Panc1 (cell line): Measurements from ENCODE around the gene ZCCHC3. TPM values are rescaled to one million over a fixed set of nuclear protein-coding genes. Genes with fewer than 3 reads are reported as not detected.

Experiments
- ATAC-seq: fragments of 200-7000 bp; cut with Tn5 transposase; 2 replicates; pipeline ENCODE4 v1.9.1; 2020; ENCODE audit warnings: mild to moderate bottlenecking, moderate library complexity
- BruUV-seq: library from RNA; stranded (reverse); fragments of 400-500 nt; replicated peaks from 2 replicates; lab custom pipeline; 2021; lab: Mats Ljungman, UMichigan
- CTCF ChIA-PET: fragments of 300-600 bp; sonication (Branson Sonifier 250); formaldehyde crosslinking; loops from one replicate; lab custom pipeline; 2022; ENCODE audit warnings: antibody characterized with exemption; lab: Charles Lee
- POLR2A ChIA-PET: fragments of 300-600 bp; sonication (Branson Sonifier 250); formaldehyde crosslinking; loops from one replicate; lab custom pipeline; 2022; ENCODE audit warnings: antibody characterized with exemption; lab: Charles Lee
- DNase-seq: peaks from one replicate; pipeline ENCODE4 v3.0.0-alpha.2; 2010; ENCODE audit warnings: low read depth, low spot score
- H3K27ac ChIP-seq: 2 replicates; pipeline ENCODE4 v1.5.1; 2011; ENCODE audit warnings: mild to moderate bottlenecking, low read length, inconsistent platforms
- H3K27me3 ChIP-seq: fragments of 200-500 bp; sonication (Bioruptor generic); 2 replicates; pipeline ENCODE4 v1.6.0; 2014; ENCODE audit warnings: low read length, inconsistent platforms; ENCODE audit not compliant: control insufficient read depth, insufficient read depth
- H3K36me3 ChIP-seq: fragments of 200-500 bp; sonication (Bioruptor generic); 2 replicates; pipeline ENCODE4 v1.5.1; 2014; ENCODE audit warnings: inconsistent platforms, mild to moderate bottlenecking, low read length, moderate library complexity; ENCODE audit not compliant: control insufficient read depth, insufficient read depth
- H3K4me1 ChIP-seq: 2 replicates; pipeline ENCODE4 v1.5.1; 2011; ENCODE audit warnings: inconsistent platforms, mild to moderate bottlenecking, low read length, moderate library complexity; ENCODE audit not compliant: control insufficient read depth, insufficient read depth
- H3K4me3 ChIP-seq, 2 experiments: 2 replicates each; pipeline ENCODE4 v1.5.1; 2011 to 2012; ENCODE audit warnings: low read depth in 2 of 2, low read length in 2 of 2, mild to moderate bottlenecking in 2 of 2, inconsistent platforms in 1 of 2, moderate library complexity in 1 of 2
- H3K9me3 ChIP-seq: fragments of 200-500 bp; sonication (Bioruptor generic); 2 replicates; pipeline ENCODE4 v1.5.1; 2014; ENCODE audit warnings: low read depth, mild to moderate bottlenecking, inconsistent platforms, low read length, moderate library complexity; ENCODE audit not compliant: control insufficient read depth, insufficient read depth
- POLR2AphosphoS5 ChIP-seq: IDR thresholded peaks from 2 replicates; pipeline ENCODE4 v1.6.1; 2012; ENCODE audit warnings: mild to moderate bottlenecking, low read depth, low read length, moderate library complexity
- SIN3A ChIP-seq: IDR thresholded peaks from 2 replicates; pipeline ENCODE4 v1.6.1; 2012; ENCODE audit warnings: low read depth, mild to moderate bottlenecking, low read length, moderate library complexity, borderline replicate concordance; ENCODE audit not compliant: insufficient read depth
- TCF7L2 ChIP-seq: IDR thresholded peaks from 2 replicates; pipeline ENCODE4 v1.6.1; 2011; ENCODE audit warnings: mild to moderate bottlenecking, low read depth, low read length, inconsistent platforms
- in situ Hi-C: cut with HindIII; loops from 2 replicates; pipeline ENCODE4 v1.10.0; 2016; ENCODE audit warnings: low sequenced_read_pairs, low pct_unique_long_range_greater_than_20kb
- intact Hi-C: fragments of 100-400 bp; cut with micrococcal nuclease; formaldehyde crosslinking; loops from one replicate; pipeline ENCODE4 v1.10.0; 2022; ENCODE audit not compliant: unreplicated experiment
- total RNA-seq: library from RNA; stranded (reverse); gene quantifications from one replicate; pipeline ENCODE4 v1.2.1, GENCODE V29; 2021; ENCODE audit not compliant: unreplicated experiment
- TF ChIP-seq, protein P1 (sequence below): fragments of 450-650 bp; IDR thresholded peaks from 2 replicates; pipeline ENCODE4 v1.5.1; 2017; ENCODE audit warnings: mild to moderate bottlenecking
- TF ChIP-seq, protein P2 (sequence below), 2 experiments: IDR thresholded peaks; 2 replicates each; pipeline ENCODE4 v1.6.1; 2011 to 2012; ENCODE audit warnings: low read depth in 2 of 2, control low read depth in 1 of 2, low read length in 1 of 2, mild to moderate bottlenecking in 1 of 2, moderate library complexity in 1 of 2; ENCODE audit not compliant: insufficient read depth in 1 of 2

ZCCHC3 gene
- total RNA-seq, 1 experiment from 2014 or later, result 18.9 TPM

DNA sequence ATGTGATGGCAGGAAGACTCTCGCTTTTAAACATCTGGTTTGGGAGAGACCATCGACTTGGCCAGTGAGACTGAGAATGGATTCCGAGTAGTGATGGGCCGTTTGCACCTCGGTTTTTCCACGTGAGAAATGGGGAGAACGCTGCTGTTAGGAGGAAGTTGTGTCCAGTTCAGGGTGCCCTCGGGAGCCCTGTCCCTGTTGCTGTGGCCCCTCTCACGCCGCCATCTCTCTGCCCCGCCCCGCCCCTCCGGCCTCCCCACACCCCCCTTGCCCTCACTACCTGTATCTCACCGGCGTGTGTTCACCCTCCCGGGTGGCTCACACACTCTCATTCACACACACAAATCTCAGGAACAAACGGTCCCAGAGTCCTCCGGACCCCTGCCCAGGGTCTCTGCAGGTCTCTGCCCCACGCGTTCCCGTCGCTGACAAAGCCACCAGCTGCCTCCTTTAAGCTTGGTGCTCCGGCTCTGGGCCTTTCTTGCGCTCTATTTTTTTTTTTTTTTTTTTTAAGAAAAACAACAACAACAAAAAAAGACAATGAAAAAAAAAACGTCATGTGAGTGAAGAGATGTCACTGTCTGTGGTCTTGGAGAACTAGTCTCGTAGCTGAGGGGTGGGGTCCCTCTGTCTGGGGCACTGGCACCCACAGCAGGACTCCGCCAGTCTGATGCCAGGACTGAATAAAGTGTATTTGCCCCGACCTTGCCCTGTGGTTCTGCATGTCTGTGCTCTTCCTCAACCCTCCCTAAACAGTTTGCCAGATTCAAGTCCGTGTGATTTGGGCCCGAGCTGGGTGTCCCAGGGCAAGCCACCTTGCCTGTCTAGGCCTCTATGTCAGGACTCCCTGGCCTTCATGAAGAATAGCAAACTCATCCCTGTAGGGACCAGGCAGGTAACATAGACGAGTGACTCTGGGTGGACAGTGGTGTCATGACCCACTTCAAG is 30.9 kb downstream of the ZCCHC3 start:
- Histone ChIP-seq H3K27me3 (no peaks in the 10 kb centered on the region), H3K36me3 (no peaks in the 10 kb centered on the region; the same call in 1 of the 2 replicates), H3K4me1 (peaks cover 27% of the 10 kb centered on the region), H3K4me3 (peak overlapping the region; percentile 74 to 79), H3K9me3 (no peaks in the 10 kb centered on the region), H3K27ac (peak overlapping the region; percentile 87)
- POLR2A ChIA-PET, result interaction anchor here (0.7 kb wide), 3 partner anchors 16 to 89 kb away, joined by 8 to 9 read pairs (median 8); no protein-coding TSS in a partner anchor
- TF ChIP-seq POLR2AphosphoS5 (no peak; the same call in none of the 2 replicates), SIN3A (no peak), TCF7L2 (no peak)
- TF ChIP-seq, protein P1, sequence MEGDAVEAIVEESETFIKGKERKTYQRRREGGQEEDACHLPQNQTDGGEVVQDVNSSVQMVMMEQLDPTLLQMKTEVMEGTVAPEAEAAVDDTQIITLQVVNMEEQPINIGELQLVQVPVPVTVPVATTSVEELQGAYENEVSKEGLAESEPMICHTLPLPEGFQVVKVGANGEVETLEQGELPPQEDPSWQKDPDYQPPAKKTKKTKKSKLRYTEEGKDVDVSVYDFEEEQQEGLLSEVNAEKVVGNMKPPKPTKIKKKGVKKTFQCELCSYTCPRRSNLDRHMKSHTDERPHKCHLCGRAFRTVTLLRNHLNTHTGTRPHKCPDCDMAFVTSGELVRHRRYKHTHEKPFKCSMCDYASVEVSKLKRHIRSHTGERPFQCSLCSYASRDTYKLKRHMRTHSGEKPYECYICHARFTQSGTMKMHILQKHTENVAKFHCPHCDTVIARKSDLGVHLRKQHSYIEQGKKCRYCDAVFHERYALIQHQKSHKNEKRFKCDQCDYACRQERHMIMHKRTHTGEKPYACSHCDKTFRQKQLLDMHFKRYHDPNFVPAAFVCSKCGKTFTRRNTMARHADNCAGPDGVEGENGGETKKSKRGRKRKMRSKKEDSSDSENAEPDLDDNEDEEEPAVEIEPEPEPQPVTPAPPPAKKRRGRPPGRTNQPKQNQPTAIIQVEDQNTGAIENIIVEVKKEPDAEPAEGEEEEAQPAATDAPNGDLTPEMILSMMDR, result no peak
- TF ChIP-seq, protein P2, sequence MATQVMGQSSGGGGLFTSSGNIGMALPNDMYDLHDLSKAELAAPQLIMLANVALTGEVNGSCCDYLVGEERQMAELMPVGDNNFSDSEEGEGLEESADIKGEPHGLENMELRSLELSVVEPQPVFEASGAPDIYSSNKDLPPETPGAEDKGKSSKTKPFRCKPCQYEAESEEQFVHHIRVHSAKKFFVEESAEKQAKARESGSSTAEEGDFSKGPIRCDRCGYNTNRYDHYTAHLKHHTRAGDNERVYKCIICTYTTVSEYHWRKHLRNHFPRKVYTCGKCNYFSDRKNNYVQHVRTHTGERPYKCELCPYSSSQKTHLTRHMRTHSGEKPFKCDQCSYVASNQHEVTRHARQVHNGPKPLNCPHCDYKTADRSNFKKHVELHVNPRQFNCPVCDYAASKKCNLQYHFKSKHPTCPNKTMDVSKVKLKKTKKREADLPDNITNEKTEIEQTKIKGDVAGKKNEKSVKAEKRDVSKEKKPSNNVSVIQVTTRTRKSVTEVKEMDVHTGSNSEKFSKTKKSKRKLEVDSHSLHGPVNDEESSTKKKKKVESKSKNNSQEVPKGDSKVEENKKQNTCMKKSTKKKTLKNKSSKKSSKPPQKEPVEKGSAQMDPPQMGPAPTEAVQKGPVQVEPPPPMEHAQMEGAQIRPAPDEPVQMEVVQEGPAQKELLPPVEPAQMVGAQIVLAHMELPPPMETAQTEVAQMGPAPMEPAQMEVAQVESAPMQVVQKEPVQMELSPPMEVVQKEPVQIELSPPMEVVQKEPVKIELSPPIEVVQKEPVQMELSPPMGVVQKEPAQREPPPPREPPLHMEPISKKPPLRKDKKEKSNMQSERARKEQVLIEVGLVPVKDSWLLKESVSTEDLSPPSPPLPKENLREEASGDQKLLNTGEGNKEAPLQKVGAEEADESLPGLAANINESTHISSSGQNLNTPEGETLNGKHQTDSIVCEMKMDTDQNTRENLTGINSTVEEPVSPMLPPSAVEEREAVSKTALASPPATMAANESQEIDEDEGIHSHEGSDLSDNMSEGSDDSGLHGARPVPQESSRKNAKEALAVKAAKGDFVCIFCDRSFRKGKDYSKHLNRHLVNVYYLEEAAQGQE (IDR thresholded peaks at IDR 0.05; ENCODE audit: insufficient read depth in 1 of 2, low read depth in 2 of 2, low read length in 1 of 2), result no peak
- no TSS peak for BruUV-seq
- intact Hi-C loops (no loop called here), in situ Hi-C loops (no loop called here)
- DNase-seq (no peak), ATAC-seq (no peak)
- CTCF ChIA-PET, result no interaction called here

DNA sequence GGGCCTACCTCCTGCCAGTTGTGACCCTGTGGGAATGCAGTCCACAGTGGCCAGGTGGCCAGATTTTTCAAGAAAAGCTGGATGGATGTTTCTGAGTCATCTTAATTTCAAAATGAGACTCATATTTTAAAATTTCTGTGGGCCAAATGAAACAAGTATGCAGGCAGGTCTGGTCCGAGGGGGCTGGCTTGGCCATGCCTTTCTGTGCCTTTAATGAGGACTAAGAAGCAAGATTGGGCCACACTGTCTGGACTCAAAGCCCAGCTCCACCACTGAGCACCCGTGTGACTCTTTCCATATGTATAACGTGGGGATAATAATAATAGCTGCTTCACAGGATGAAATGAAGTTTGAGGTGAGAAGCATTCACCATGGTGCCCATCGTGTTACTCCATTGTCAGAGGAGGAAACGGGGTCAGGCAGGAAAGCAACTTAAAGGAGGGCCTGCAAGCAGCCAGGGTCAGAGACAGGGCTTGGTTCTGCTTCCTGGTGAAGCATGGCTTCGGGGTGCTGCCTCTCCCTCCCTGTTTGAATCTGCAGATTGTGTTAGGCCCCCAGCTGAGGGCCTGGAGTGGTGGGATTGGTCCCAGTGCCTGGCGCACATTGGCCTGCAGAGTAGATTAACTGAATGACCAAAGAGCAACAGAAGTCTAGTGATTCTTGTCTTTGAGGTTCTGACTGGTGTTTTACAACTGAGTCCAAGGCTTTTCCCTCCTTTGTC is 31.8 kb downstream of the ZCCHC3 start:
- intact Hi-C loops (no loop called here), in situ Hi-C loops (no loop called here)
- ChIA-PET CTCF (no interaction called here), POLR2A (interaction anchor here (0.6 to 0.7 kb wide), 4 partner anchors 17 to 646 kb away, joined by 3 to 9 read pairs (median 6); no protein-coding TSS in a partner anchor)
- Histone ChIP-seq H3K9me3 (no peaks in the 10 kb centered on the region), H3K27ac (peak overlapping the region; percentile 71), H3K4me1 (peaks cover 22% of the 10 kb centered on the region), H3K27me3 (no peaks in the 10 kb centered on the region), H3K4me3 (peak overlapping the region; percentile 74 to 79), H3K36me3 (no peaks in the 10 kb centered on the region; the same call in 1 of the 2 replicates)
- ATAC-seq (no peak), DNase-seq (no peak)
- TF ChIP-seq TCF7L2 (no peak), POLR2AphosphoS5 (no peak; the same call in none of the 2 replicates), SIN3A (no peak; the same call in 1 of the 2 replicates)
- TF ChIP-seq, protein P2 (IDR thresholded peaks at IDR 0.05; ENCODE audit: insufficient read depth in 1 of 2, low read depth in 2 of 2, low read length in 1 of 2), result no peak
- TF ChIP-seq, protein P1, result no peak
- no TSS peak for BruUV-seq
